A549 (cell line): Measurements from ENCODE around the gene OR10D3. TPM values are rescaled to one million over a fixed set of nuclear protein-coding genes. Genes with fewer than 3 reads are reported as not detected.

Experiments
- ATAC-seq, 2 experiments: fragments of 200-7000 bp in 1 of 2; fragments of >200 bp in 1 of 2; cut with Nextera tagmentation in 1 of 2; cut with Tn5 transposase in 1 of 2; 3 replicates each; pipeline versions ENCODE4 v1.8.0 to v1.9.1; 2018 to 2020; ENCODE audit warnings: mild to moderate bottlenecking in 1 of 2, moderate library complexity in 1 of 2
- CTCF ChIA-PET: fragments of 300-600 bp; sonication (Branson Sonifier 250); formaldehyde crosslinking; extraction: SDS; loops from one replicate; lab custom pipeline; 2021; ENCODE audit warnings: antibody characterized with exemption, inconsistent platforms; lab: Yijun Ruan, JAX
- POLR2A ChIA-PET: fragments of 350-600 bp; formaldehyde crosslinking; extraction: SDS; loops from one replicate; lab custom pipeline; 2021; ENCODE audit warnings: antibody characterized with exemption, inconsistent platforms; lab: Yijun Ruan, JAX
- DNase-seq, 2 experiments: peaks; one replicate each; pipeline versions ENCODE4 v3.0.0 to v3.0.0-alpha.2; 2011 to 2016; ENCODE audit warnings: low read depth in 1 of 2, low spot score in 1 of 2
- FAIRE-seq: peaks from 2 replicates; lab custom pipeline; 2011; peaks lifted over from hg19 to GRCh38; lab: Jason Lieb, UNC
- H3K27ac ChIP-seq, 2 experiments: fragments of >200 bp; sonication (Bioruptor Twin); formaldehyde crosslinking; 3 replicates each; pipeline ENCODE4 v1.5.1; 2016 to 2017
- H3K4me1 ChIP-seq: fragments of >200 bp; sonication (Bioruptor Twin); formaldehyde crosslinking; 3 replicates; pipeline ENCODE4 v1.6.1; 2016
- H3K4me2 ChIP-seq: fragments of >200 bp; sonication (Bioruptor Twin); formaldehyde crosslinking; 3 replicates; pipeline ENCODE4 v1.6.1; 2016
- H3K4me3 ChIP-seq: fragments of >200 bp; sonication (Bioruptor Twin); formaldehyde crosslinking; 3 replicates; pipeline ENCODE4 v1.5.1; 2016
- H3K9me3 ChIP-seq: fragments of >200 bp; sonication (Bioruptor Twin); formaldehyde crosslinking; 3 replicates; pipeline ENCODE4 v1.6.1; 2016
- CBX2 ChIP-seq: fragments of 200-600 bp; sonication (generic); IDR thresholded peaks from 2 replicates; pipeline ENCODE4 v1.6.1; 2016; ENCODE audit warnings: low read depth, mild to moderate bottlenecking, borderline replicate concordance
- CBX8 ChIP-seq: fragments of 200-600 bp; sonication (generic); IDR thresholded peaks from 2 replicates; pipeline ENCODE4 v1.6.1; 2016
- CEBPB ChIP-seq, 2 experiments: fragments of >200 bp in 1 of 2; sonication (Bioruptor Twin) in 1 of 2; formaldehyde crosslinking in 1 of 2; IDR thresholded peaks; 2 replicates each; pipeline ENCODE4 v1.6.1; 2012 to 2016
- CHD2 ChIP-seq: fragments of 150-350 bp; IDR thresholded peaks from 2 replicates; pipeline ENCODE4 v1.6.1; 2014; ENCODE audit warnings: low read length; ENCODE audit not compliant: partially characterized antibody
- CHD4 ChIP-seq: fragments of 200-600 bp; sonication (generic); IDR thresholded peaks from 2 replicates; pipeline ENCODE4 v1.6.1; 2016; ENCODE audit warnings: antibody characterized with exemption, mild to moderate bottlenecking, borderline replicate concordance
- EP300 ChIP-seq, 2 experiments: fragments of >200 bp; sonication (Bioruptor Twin); formaldehyde crosslinking; IDR thresholded peaks; 2 replicates in 1 of 2; 3 replicates in 1 of 2; pipeline ENCODE4 v1.6.1; 2016 to 2017
- GATA3 ChIP-seq: IDR thresholded peaks from 2 replicates; pipeline ENCODE4 v1.6.1; 2012; ENCODE audit warnings: borderline replicate concordance
- HDAC2 ChIP-seq: fragments of 200-600 bp; sonication (generic); IDR thresholded peaks from 2 replicates; pipeline ENCODE4 v1.6.1; 2016
- HEYL ChIP-seq: fragments of 250-450 bp; sonication (Bioruptor Pico); IDR thresholded peaks from 2 replicates; pipeline ENCODE4 v1.8.0; 2021; ENCODE audit warnings: mild to moderate bottlenecking, moderate library complexity
- JUN ChIP-seq, 2 experiments: fragments of >200 bp; sonication (Bioruptor Twin); formaldehyde crosslinking; IDR thresholded peaks; 2 replicates in 1 of 2; 3 replicates in 1 of 2; pipeline ENCODE4 v1.6.1; 2016 to 2017
- MAFK ChIP-seq: fragments of 450-650 bp; IDR thresholded peaks from 2 replicates; pipeline ENCODE4 v1.6.1; 2014; ENCODE audit not compliant: partially characterized antibody
- MYC ChIP-seq: IDR thresholded peaks from 2 replicates; pipeline ENCODE4 v1.6.1; 2012; ENCODE audit warnings: mild to moderate bottlenecking, inconsistent platforms, low read length, improper control_type of control experiment, borderline replicate concordance
- NR3C1 ChIP-seq: fragments of >200 bp; sonication (Bioruptor Twin); formaldehyde crosslinking; IDR thresholded peaks from 3 replicates; pipeline ENCODE4 v1.6.1; 2017
- PHF8 ChIP-seq: fragments of 200-600 bp; sonication (generic); IDR thresholded peaks from 2 replicates; pipeline ENCODE4 v1.6.1; 2016; ENCODE audit warnings: low read depth, mild to moderate bottlenecking, antibody characterized with exemption, moderate library complexity, borderline replicate concordance
- POLR2A ChIP-seq: IDR thresholded peaks from 2 replicates; pipeline ENCODE4 v1.6.1; 2012; ENCODE audit warnings: mild to moderate bottlenecking, low read length
- POLR2AphosphoS2 ChIP-seq: conservative IDR thresholded peaks from 2 replicates; pipeline ENCODE4 v1.6.1; 2012; ENCODE audit warnings: low read length, improper control_type of control experiment, inconsistent platforms
- RARB ChIP-seq: fragments of 250-450 bp; sonication (Bioruptor Pico); IDR thresholded peaks from 2 replicates; pipeline ENCODE4 v1.8.0; 2021; ENCODE audit warnings: mild to moderate bottlenecking, moderate library complexity
- RCOR1 ChIP-seq: fragments of 150-350 bp; IDR thresholded peaks from 2 replicates; pipeline ENCODE4 v1.6.1; 2014; ENCODE audit warnings: antibody characterized with exemption, low read length, low read depth
- RFX5 ChIP-seq: fragments of 450-650 bp; IDR thresholded peaks from 2 replicates; pipeline ENCODE4 v1.7.1; 2014; ENCODE audit warnings: antibody characterized with exemption, mild to moderate bottlenecking, moderate library complexity
- RNF2 ChIP-seq: fragments of 200-600 bp; sonication (generic); IDR thresholded peaks from 2 replicates; pipeline ENCODE4 v1.6.1; 2016; ENCODE audit warnings: low read depth, mild to moderate bottlenecking, antibody characterized with exemption, moderate library complexity, borderline replicate concordance
- SMC3 ChIP-seq: fragments of >200 bp; sonication (Bioruptor Twin); formaldehyde crosslinking; IDR thresholded peaks from 3 replicates; pipeline ENCODE4 v1.6.1; 2018; ENCODE audit warnings: inconsistent platforms
- SREBF2 ChIP-seq: fragments of 450-650 bp; IDR thresholded peaks from 2 replicates; pipeline ENCODE4 v1.6.1; 2014; ENCODE audit warnings: mild to moderate bottlenecking, moderate library complexity
- ZFP36 ChIP-seq: fragments of 450-650 bp; IDR thresholded peaks from 2 replicates; pipeline ENCODE4 v1.6.1; 2014; ENCODE audit warnings: borderline replicate concordance; ENCODE audit not compliant: partially characterized antibody
- ZNF302 ChIP-seq: fragments of 250-450 bp; sonication (Bioruptor Pico); IDR thresholded peaks from 2 replicates; pipeline ENCODE4 v1.9.0; 2021; ENCODE audit warnings: inconsistent platforms, mild to moderate bottlenecking, moderate library complexity
- ZSCAN20 ChIP-seq: fragments of 250-450 bp; sonication (Bioruptor Pico); IDR thresholded peaks from 2 replicates; pipeline ENCODE4 v1.8.0; 2022; ENCODE audit warnings: mild to moderate bottlenecking, moderate library complexity
- WGBS: methylation state at CpG from one replicate; pipeline ENCODE4 v1.1.6; 2017; ENCODE audit errors: missing lambda C conversion rate; 5-methylcytosine and 5-hydroxymethylcytosine counted together
- polyA plus RNA-seq, 4 experiments: library from polyadenylated mRNA; depleted of rRNA in 3 of 4; stranded (reverse); fragments of >200 nt; fragmentation: RNase III in 1 of 4; extraction: RNeasy Plus Mini Kit Qiagen cat#74134 plus additional on column Dnase treatment in 1 of 4; gene quantifications; 2 replicates in 3 of 4; 3 replicates in 1 of 4; pipeline ENCODE4 v1.2.3, GENCODE V29; 2011 to 2017
- TF ChIP-seq, protein P1 (sequence below): fragments of >200 bp; sonication (Bioruptor Twin); formaldehyde crosslinking; IDR thresholded peaks from 3 replicates; pipeline ENCODE4 v1.6.1; 2016
- TF ChIP-seq, protein P2 (sequence below): fragments of 450-650 bp; IDR thresholded peaks from 2 replicates; pipeline ENCODE4 v1.6.1; 2014; ENCODE audit warnings: antibody characterized with exemption
- TF ChIP-seq, protein P3 (sequence below): fragments of 150-350 bp; IDR thresholded peaks from 2 replicates; pipeline ENCODE4 v1.6.1; 2014; ENCODE audit warnings: low read depth, mild to moderate bottlenecking, low read length
- TF ChIP-seq, protein P4 (sequence below): fragments of 250-450 bp; sonication (Bioruptor Pico); IDR thresholded peaks from 2 replicates; pipeline ENCODE4 v1.5.0; 2021; ENCODE audit warnings: mild to moderate bottlenecking, moderate library complexity, borderline replicate concordance

Gene OR10D3
- polyA plus RNA-seq, 2 of the 4 experiments (the other 2 are of a cell fraction): not detected

- 38% methylated on average over 5 of the region's 5 CpGs for WGBS
- ATAC-seq: no peak
- no peak overlapping the region for H3K4me2 ChIP-seq
- H3K4me1 ChIP-seq: no peaks in the 10 kb centered on the region
- no peak overlapping the region for H3K4me3 ChIP-seq
- ChIA-PET CTCF (interaction anchor here (1.1 kb wide), 1 partner anchor 134 kb away, joined by 3 read pairs; no protein-coding TSS in a partner anchor), POLR2A (no interaction called here)
- FAIRE-seq: no peak
- no peak overlapping the region for H3K27ac ChIP-seq
- TF ChIP-seq EP300 (IDR thresholded peaks at IDR 0.05): no peak
- TF ChIP-seq, all 56 proteins: peak for 0
- H3K9me3 ChIP-seq: no peaks in the 10 kb centered on the region
- no peak for DNase-seq
These were observed 20.9 kb downstream of the OR10D3 start for GRCh38 chr11:124204008-124204407.

- ATAC-seq (no peak), FAIRE-seq (no peak), DNase-seq (no peak)
- ChIA-PET POLR2A (no interaction called here), CTCF (no interaction called here)
- WGBS: 33% methylated on average over 6 of the region's 6 CpGs
- no peak overlapping the region for H3K27ac ChIP-seq
- no peaks in the 10 kb centered on the region for H3K4me1 ChIP-seq
- H3K9me3 ChIP-seq: no peaks in the 10 kb centered on the region
- no peak overlapping the region for H3K4me3 ChIP-seq
- no peak overlapping the region for H3K4me2 ChIP-seq
- no peak for TF ChIP-seq SREBF2
- no peak for TF ChIP-seq RCOR1
- TF ChIP-seq ZNF302 (CRISPR knock-in tag): no peak
- no peak for TF ChIP-seq CBX2
- TF ChIP-seq POLR2A: no peak
- TF ChIP-seq CEBPB (IDR thresholded peaks at IDR 0.05): no peak
- no peak for TF ChIP-seq PHF8
- TF ChIP-seq, protein P1, sequence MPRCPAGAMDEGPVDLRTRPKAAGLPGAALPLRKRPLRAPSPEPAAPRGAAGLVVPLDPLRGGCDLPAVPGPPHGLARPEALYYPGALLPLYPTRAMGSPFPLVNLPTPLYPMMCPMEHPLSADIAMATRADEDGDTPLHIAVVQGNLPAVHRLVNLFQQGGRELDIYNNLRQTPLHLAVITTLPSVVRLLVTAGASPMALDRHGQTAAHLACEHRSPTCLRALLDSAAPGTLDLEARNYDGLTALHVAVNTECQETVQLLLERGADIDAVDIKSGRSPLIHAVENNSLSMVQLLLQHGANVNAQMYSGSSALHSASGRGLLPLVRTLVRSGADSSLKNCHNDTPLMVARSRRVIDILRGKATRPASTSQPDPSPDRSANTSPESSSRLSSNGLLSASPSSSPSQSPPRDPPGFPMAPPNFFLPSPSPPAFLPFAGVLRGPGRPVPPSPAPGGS: no peak
- no peak for TF ChIP-seq CHD4
- TF ChIP-seq MYC: no peak
- no peak for TF ChIP-seq ZSCAN20 (CRISPR knock-in tag)
- no peak for TF ChIP-seq RNF2
- TF ChIP-seq RARB (CRISPR knock-in tag): no peak
- TF ChIP-seq HEYL (CRISPR knock-in tag): no peak
- TF ChIP-seq MAFK: no peak
- TF ChIP-seq JUN (IDR thresholded peaks at IDR 0.05): no peak
- no peak for TF ChIP-seq CHD2
- TF ChIP-seq, protein P2, sequence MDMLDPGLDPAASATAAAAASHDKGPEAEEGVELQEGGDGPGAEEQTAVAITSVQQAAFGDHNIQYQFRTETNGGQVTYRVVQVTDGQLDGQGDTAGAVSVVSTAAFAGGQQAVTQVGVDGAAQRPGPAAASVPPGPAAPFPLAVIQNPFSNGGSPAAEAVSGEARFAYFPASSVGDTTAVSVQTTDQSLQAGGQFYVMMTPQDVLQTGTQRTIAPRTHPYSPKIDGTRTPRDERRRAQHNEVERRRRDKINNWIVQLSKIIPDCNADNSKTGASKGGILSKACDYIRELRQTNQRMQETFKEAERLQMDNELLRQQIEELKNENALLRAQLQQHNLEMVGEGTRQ: no peak
These were observed 24.1 kb downstream of the OR10D3 start for GRCh38 chr11:124207102-124207792.

DNA sequence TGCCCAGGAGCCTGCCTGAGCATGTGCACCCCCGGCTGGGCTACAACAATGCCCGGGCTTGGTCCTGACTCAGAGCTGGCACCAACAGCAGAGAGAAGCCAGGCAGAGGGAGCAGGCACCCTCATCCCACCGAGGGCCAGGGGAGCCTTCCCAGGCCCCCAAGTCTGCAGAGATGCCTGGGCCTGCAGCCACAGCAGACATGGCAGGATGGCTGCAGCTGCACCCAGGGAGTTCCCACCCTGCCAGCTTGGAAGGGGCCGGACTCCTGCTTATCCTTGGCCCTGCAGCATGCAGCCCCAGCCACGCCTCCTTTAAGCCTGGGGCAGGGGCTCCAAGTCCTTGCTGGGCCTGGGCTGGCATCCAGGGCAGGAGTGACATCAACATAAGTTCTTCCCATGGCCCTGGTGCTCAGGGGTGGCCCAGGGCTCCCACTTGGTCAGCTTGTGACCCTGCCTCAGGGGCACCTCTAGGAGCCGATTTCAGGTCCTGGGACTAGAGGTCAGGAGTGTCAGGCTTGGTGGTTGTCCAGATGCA, 26.7 kb downstream of the OR10D3 start:
- TF ChIP-seq PHF8 (no peak), NR3C1 (no peak), RCOR1 (no peak), JUN (IDR thresholded peaks at IDR 0.05) (no peak), EP300 (IDR thresholded peaks at IDR 0.05) (no peak), RARB (CRISPR knock-in tag) (no peak), CEBPB (IDR thresholded peaks at IDR 0.05) (no peak), POLR2AphosphoS2 (no peak), HDAC2 (no peak), GATA3 (no peak), ZNF302 (CRISPR knock-in tag) (no peak), RFX5 (no peak), CHD2 (no peak), CBX8 (no peak), ZFP36 (no peak), SMC3 (no peak), HEYL (CRISPR knock-in tag) (no peak)
- TF ChIP-seq, protein P3, sequence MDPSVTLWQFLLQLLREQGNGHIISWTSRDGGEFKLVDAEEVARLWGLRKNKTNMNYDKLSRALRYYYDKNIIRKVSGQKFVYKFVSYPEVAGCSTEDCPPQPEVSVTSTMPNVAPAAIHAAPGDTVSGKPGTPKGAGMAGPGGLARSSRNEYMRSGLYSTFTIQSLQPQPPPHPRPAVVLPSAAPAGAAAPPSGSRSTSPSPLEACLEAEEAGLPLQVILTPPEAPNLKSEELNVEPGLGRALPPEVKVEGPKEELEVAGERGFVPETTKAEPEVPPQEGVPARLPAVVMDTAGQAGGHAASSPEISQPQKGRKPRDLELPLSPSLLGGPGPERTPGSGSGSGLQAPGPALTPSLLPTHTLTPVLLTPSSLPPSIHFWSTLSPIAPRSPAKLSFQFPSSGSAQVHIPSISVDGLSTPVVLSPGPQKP: no peak
- TF ChIP-seq, protein P4, sequence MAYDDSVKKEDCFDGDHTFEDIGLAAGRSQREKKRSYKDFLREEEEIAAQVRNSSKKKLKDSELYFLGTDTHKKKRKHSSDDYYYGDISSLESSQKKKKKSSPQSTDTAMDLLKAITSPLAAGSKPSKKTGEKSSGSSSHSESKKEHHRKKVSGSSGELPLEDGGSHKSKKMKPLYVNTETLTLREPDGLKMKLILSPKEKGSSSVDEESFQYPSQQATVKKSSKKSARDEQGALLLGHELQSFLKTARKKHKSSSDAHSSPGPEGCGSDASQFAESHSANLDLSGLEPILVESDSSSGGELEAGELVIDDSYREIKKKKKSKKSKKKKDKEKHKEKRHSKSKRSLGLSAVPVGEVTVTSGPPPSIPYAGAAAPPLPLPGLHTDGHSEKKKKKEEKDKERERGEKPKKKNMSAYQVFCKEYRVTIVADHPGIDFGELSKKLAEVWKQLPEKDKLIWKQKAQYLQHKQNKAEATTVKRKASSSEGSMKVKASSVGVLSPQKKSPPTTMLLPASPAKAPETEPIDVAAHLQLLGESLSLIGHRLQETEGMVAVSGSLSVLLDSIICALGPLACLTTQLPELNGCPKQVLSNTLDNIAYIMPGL (CRISPR knock-in tag): no peak
- Histone ChIP-seq H3K4me3 (no peak overlapping the region), H3K4me1 (no peaks in the 10 kb centered on the region), H3K27ac (no peak overlapping the region), H3K4me2 (no peak overlapping the region), H3K9me3 (no peaks in the 10 kb centered on the region)
- 0% methylated on average over 1 of the region's 6 CpGs for WGBS
- CTCF ChIA-PET: no interaction called here
- FAIRE-seq (no peak), ATAC-seq (no peak), DNase-seq (no peak)
- POLR2A ChIA-PET: no interaction called here
